GM18526 (cell line): ENCODE results near the gene YEATS4.

Experiments used
- POLR2A ChIP-seq: IDR thresholded peaks from 3 replicates; pipeline ENCODE4 v1.6.1; 2011; ENCODE audit not compliant: insufficient read length; ENCODE audit errors: extremely low read depth

The YEATS4 gene

GRCh38 chr12:69435644-69436043, 76.1 kb downstream of the YEATS4 start:
- TF ChIP-seq POLR2A, result no peak

- TF ChIP-seq POLR2A, result no peak
These were observed 77.5 kb downstream of the YEATS4 start for GRCh38 chr12:69437073-69437472.

GRCh38 chr12:69438539-69438938, 79.0 kb downstream of the YEATS4 start:
- no peak for TF ChIP-seq POLR2A

GRCh38 chr12:69440016-69440415, 80.5 kb downstream of the YEATS4 start:
- TF ChIP-seq POLR2A, result no peak
